ENCODE data around the gene SEMA3C. TPM values are rescaled to one million over a fixed set of nuclear protein-coding genes. Genes with fewer than 3 reads are reported as not detected.

Gene SEMA3C
- total and polyA plus RNA-seq, 2 donors (not counting 1 experiment from before 2014, with no cell fraction given), result 0.06 TPM; not detected in 1

- Histone ChIP-seq H4K20me1 (ENCODE audit: control insufficient read depth, insufficient read depth, low read length, poor library complexity, severe bottlenecking) (no peaks in the 10 kb centered on the region), H3K9ac (ENCODE audit: low read length) (no peak overlapping the region), H2AFZ (ENCODE audit: insufficient read depth, low read depth, low read length, poor library complexity, severe bottlenecking) (no peak overlapping the region), H3K9me3 (ENCODE audit: control extremely low read depth in 1 of 3, control insufficient read depth in 2 of 3, insufficient read depth in 1 of 3, low read length in 2 of 3) (peaks cover 0 to 4% (median 3%) of the 10 kb centered on the region in 3 donors), H3K4me3 (ENCODE audit: control extremely low read depth in 1 of 5, extremely low read depth in 1 of 5, insufficient read depth in 1 of 5, low read depth in 2 of 5, low read length in 4 of 5) (no peak overlapping the region), H3K4me1 (ENCODE audit: control insufficient read depth in 2 of 2, insufficient read depth in 2 of 2, low read length in 2 of 2) (no peaks in the 10 kb centered on the region), H3K27me3 (replicated peaks in 1 of 4; ENCODE audit: control extremely low read depth in 1 of 4, control insufficient read depth in 3 of 4, insufficient read depth in 4 of 4, low read length in 3 of 4) (no peaks in the 10 kb centered on the region), H3K27ac (ENCODE audit: low read length in 2 of 2) (no peak overlapping the region), H3K79me2 (ENCODE audit: control insufficient read depth, insufficient read depth, low read length) (no peaks in the 10 kb centered on the region), H3K36me3 (replicated peaks in 1 of 2; ENCODE audit: control extremely low read depth in 1 of 2, control insufficient read depth in 1 of 2, extremely low read depth in 1 of 2, insufficient read depth in 2 of 2, low read length in 1 of 2) (no peaks in the 10 kb centered on the region), H3K4me2 (replicated peaks; ENCODE audit: low read depth, low read length, poor library complexity, severe bottlenecking) (no peak overlapping the region)
- Mint-ChIP-seq H3K9me3 (ENCODE audit: insufficient read depth) (peaks cover 3% of the 10 kb centered on the region), H3K27ac (no peak overlapping the region), H3K4me3 (no peak overlapping the region), H3K4me1 (no peaks in the 10 kb centered on the region), H3K27me3 (no peaks in the 10 kb centered on the region)
- ChIA-PET POLR2A (no interaction called here), CTCF (no interaction called here)
- no CpG with 5 or more reads among the region's 1 CpG for WGBS (ENCODE audit: insufficient coverage)
- no peak for TF ChIP-seq EZH2 (IDR thresholded peaks at IDR 0.05; ENCODE audit: borderline replicate concordance, insufficient read depth, low read depth, low read length, poor library complexity, severe bottlenecking)
- TF ChIP-seq CTCF (IDR thresholded peaks at IDR 0.05), result no peak
- intact Hi-C loops (cut with micrococcal nuclease), result no loop called here
- ATAC-seq (ENCODE audit: low read depth), result no peak
- DNase-seq, result no peak
Observed at GRCh38 chr7:80809545-80809944, 109.3 kb downstream of the SEMA3C start.

GRCh38 chr7:80807166-80807900, 111.5 kb downstream of the SEMA3C start:
- POLR2A ChIA-PET, result no interaction called here
- no CpG with 5 or more reads among the region's 3 CpGs for WGBS (ENCODE audit: insufficient coverage)
- CTCF ChIA-PET, result no interaction called here

More at GRCh38 chr7:80807166-80807900, 111.5 kb downstream of the SEMA3C start:
- Histone ChIP-seq H3K4me3 (ENCODE audit: control extremely low read depth in 1 of 5, extremely low read depth in 1 of 5, insufficient read depth in 1 of 5, low read depth in 2 of 5, low read length in 4 of 5) (no peak overlapping the region), H3K27me3 (replicated peaks in 1 of 4; ENCODE audit: control extremely low read depth in 1 of 4, control insufficient read depth in 3 of 4, insufficient read depth in 4 of 4, low read length in 3 of 4) (no peaks in the 10 kb centered on the region), H3K79me2 (ENCODE audit: control insufficient read depth, insufficient read depth, low read length) (no peaks in the 10 kb centered on the region), H3K36me3 (replicated peaks in 1 of 2; ENCODE audit: control extremely low read depth in 1 of 2, control insufficient read depth in 1 of 2, extremely low read depth in 1 of 2, insufficient read depth in 2 of 2, low read length in 1 of 2) (no peaks in the 10 kb centered on the region), H4K20me1 (ENCODE audit: control insufficient read depth, insufficient read depth, low read length, poor library complexity, severe bottlenecking) (no peaks in the 10 kb centered on the region), H3K4me2 (replicated peaks; ENCODE audit: low read depth, low read length, poor library complexity, severe bottlenecking) (no peak overlapping the region), H3K4me1 (ENCODE audit: control insufficient read depth in 2 of 2, insufficient read depth in 2 of 2, low read length in 2 of 2) (no peaks in the 10 kb centered on the region), H3K9ac (ENCODE audit: low read length) (no peak overlapping the region), H3K9me3 (ENCODE audit: control extremely low read depth in 1 of 3, control insufficient read depth in 2 of 3, insufficient read depth in 1 of 3, low read length in 2 of 3) (peaks cover 0 to 3% (median 0%) of the 10 kb centered on the region in 3 donors), H3K27ac (ENCODE audit: low read length in 2 of 2) (no peak overlapping the region), H2AFZ (ENCODE audit: insufficient read depth, low read depth, low read length, poor library complexity, severe bottlenecking) (no peak overlapping the region)
- TF ChIP-seq EZH2 (IDR thresholded peaks at IDR 0.05; ENCODE audit: borderline replicate concordance, insufficient read depth, low read depth, low read length, poor library complexity, severe bottlenecking) (no peak), CTCF (IDR thresholded peaks at IDR 0.05) (no peak)
- Mint-ChIP-seq H3K4me3 (no peak overlapping the region), H3K27me3 (no peaks in the 10 kb centered on the region), H3K9me3 (ENCODE audit: insufficient read depth) (no peaks in the 10 kb centered on the region), H3K27ac (no peak overlapping the region), H3K4me1 (no peaks in the 10 kb centered on the region)
- no peak for ATAC-seq (ENCODE audit: low read depth)
- intact Hi-C loops (cut with micrococcal nuclease), result no loop called here
- DNase-seq, result no peak

All from B cell (primary cell).